ENCODE results near the gene TCHP.

TCHP gene

GRCh38 chr12:109912855-109913321 is 12.8 kb downstream of the TCHP start:
- no peak for DNase-seq (ENCODE audit: low spot score)
- no peaks in the 10 kb centered on the region for H3K9me3 ChIP-seq (replicated peaks in 1 of 2; ENCODE audit: control insufficient read depth in 2 of 2, insufficient read depth in 1 of 2, low read depth in 1 of 2, low read length in 2 of 2)

GRCh38 chr12:109914461-109914860 is 14.4 kb downstream of the TCHP start:
- Histone ChIP-seq H3K27ac (replicated peaks; ENCODE audit: low read length) (no peak overlapping the region), H2BK15ac (ENCODE audit: low read length) (no peak overlapping the region), H2BK12ac (ENCODE audit: low read length) (no peak overlapping the region), H3K9me3 (replicated peaks in 1 of 2; ENCODE audit: control insufficient read depth in 2 of 2, insufficient read depth in 1 of 2, low read depth in 1 of 2, low read length in 2 of 2) (no peaks in the 10 kb centered on the region), H4K8ac (ENCODE audit: low read depth, low read length) (no peak overlapping the region), H3K36me3 (replicated peaks in 1 of 2; ENCODE audit: control insufficient read depth in 2 of 2, insufficient read depth in 2 of 2, low read length in 2 of 2) (peaks cover 40 to 96% of the 10 kb centered on the region in 2 donors), H3K27me3 (ENCODE audit: control insufficient read depth in 3 of 3, insufficient read depth in 3 of 3, low read depth in 1 of 3, low read length in 3 of 3) (no peaks in the 10 kb centered on the region), H3K23ac (ENCODE audit: low read depth, low read length, poor library complexity) (no peak overlapping the region), H2BK5ac (ENCODE audit: low read length) (no peak overlapping the region), H2BK120ac (ENCODE audit: low read depth, low read length) (no peak overlapping the region), H3K4me3 (ENCODE audit: low read length in 2 of 2) (no peak overlapping the region), H3K4ac (ENCODE audit: low read length) (no peak overlapping the region), H3K18ac (ENCODE audit: low read length) (no peak overlapping the region), H2AK5ac (ENCODE audit: low read depth, low read length) (no peak overlapping the region), H2AFZ (ENCODE audit: low read length) (no peak overlapping the region), H3K4me1 (ENCODE audit: control insufficient read depth in 2 of 2, insufficient read depth in 1 of 2, low read depth in 1 of 2, low read length in 2 of 2) (no peaks in the 10 kb centered on the region), H4K91ac (ENCODE audit: low read depth, low read length, poor library complexity) (no peak overlapping the region), H3K14ac (ENCODE audit: low read length) (no peak overlapping the region), H3K79me1 (ENCODE audit: low read depth, low read length) (no peaks in the 10 kb centered on the region), H3K9ac (ENCODE audit: low read depth, low read length, poor library complexity) (no peak overlapping the region), H3K4me2 (ENCODE audit: insufficient read depth, low read length, poor library complexity, severe bottlenecking) (no peak overlapping the region)
- no CpG with 5 or more reads among the region's 16 CpGs for WGBS, 2 donors (ENCODE audit: extremely low coverage in 2 of 2, insufficient read length in 2 of 2, insufficient replicate concordance in 1 of 2)
- no peak for DNase-seq (ENCODE audit: low spot score)

More at GRCh38 chr12:109912855-109913321, 12.8 kb downstream of the TCHP start:
- H2BK12ac ChIP-seq (ENCODE audit: low read length) = no peak overlapping the region
- no peak overlapping the region for H3K23ac ChIP-seq (ENCODE audit: low read depth, low read length, poor library complexity)
- no peak overlapping the region for H2AK5ac ChIP-seq (ENCODE audit: low read depth, low read length)
- no peak overlapping the region for H3K18ac ChIP-seq (ENCODE audit: low read length)
- no peaks in the 10 kb centered on the region for H3K27me3 ChIP-seq (ENCODE audit: control insufficient read depth in 3 of 3, insufficient read depth in 3 of 3, low read depth in 1 of 3, low read length in 3 of 3)
- peaks cover 43 to 97% of the 10 kb centered on the region in 2 donors for H3K36me3 ChIP-seq (replicated peaks in 1 of 2; ENCODE audit: control insufficient read depth in 2 of 2, insufficient read depth in 2 of 2, low read length in 2 of 2)
- WGBS, 2 donors (ENCODE audit: extremely low coverage in 2 of 2, insufficient read length in 2 of 2, insufficient replicate concordance in 1 of 2) = no CpG with 5 or more reads among the region's 12 CpGs
- no peaks in the 10 kb centered on the region for H3K4me1 ChIP-seq (ENCODE audit: control insufficient read depth in 2 of 2, insufficient read depth in 1 of 2, low read depth in 1 of 2, low read length in 2 of 2)
- no peak overlapping the region for H3K14ac ChIP-seq (ENCODE audit: low read length)
- no peak overlapping the region for H3K4me2 ChIP-seq (ENCODE audit: insufficient read depth, low read length, poor library complexity, severe bottlenecking)
- no peak overlapping the region for H3K9ac ChIP-seq (ENCODE audit: low read depth, low read length, poor library complexity)
- no peak overlapping the region for H4K91ac ChIP-seq (ENCODE audit: low read depth, low read length, poor library complexity)
- no peak overlapping the region for H2BK15ac ChIP-seq (ENCODE audit: low read length)
- H3K4me3 ChIP-seq (ENCODE audit: low read length in 2 of 2) = no peak overlapping the region
- H2AFZ ChIP-seq (ENCODE audit: low read length) = no peak overlapping the region
- no peak overlapping the region for H4K8ac ChIP-seq (ENCODE audit: low read depth, low read length)
- H3K27ac ChIP-seq (replicated peaks; ENCODE audit: low read length) = no peak overlapping the region
- no peak overlapping the region for H2BK120ac ChIP-seq (ENCODE audit: low read depth, low read length)
- H2BK5ac ChIP-seq (ENCODE audit: low read length) = no peak overlapping the region
- H3K79me1 ChIP-seq (ENCODE audit: low read depth, low read length) = no peaks in the 10 kb centered on the region
- H3K4ac ChIP-seq (ENCODE audit: low read length) = no peak overlapping the region

GRCh38 chr12:109915171-109916040 is 15.3 kb downstream of the TCHP start:
- no peak overlapping the region for H3K18ac ChIP-seq (ENCODE audit: low read length)
- no peaks in the 10 kb centered on the region for H3K79me1 ChIP-seq (ENCODE audit: low read depth, low read length)
- H3K4ac ChIP-seq (ENCODE audit: low read length) = no peak overlapping the region
- H2AFZ ChIP-seq (ENCODE audit: low read length) = no peak overlapping the region
- no peak for DNase-seq (ENCODE audit: low spot score)
- H2BK12ac ChIP-seq (ENCODE audit: low read length) = no peak overlapping the region
- H2BK5ac ChIP-seq (ENCODE audit: low read length) = no peak overlapping the region
- H3K4me2 ChIP-seq (ENCODE audit: insufficient read depth, low read length, poor library complexity, severe bottlenecking) = no peak overlapping the region
- no peak overlapping the region for H2BK15ac ChIP-seq (ENCODE audit: low read length)
- WGBS, 2 donors (ENCODE audit: extremely low coverage in 2 of 2, insufficient read length in 2 of 2, insufficient replicate concordance in 1 of 2) = no CpG with 5 or more reads among the region's 26 CpGs
- H3K27ac ChIP-seq (replicated peaks; ENCODE audit: low read length) = no peak overlapping the region
- H4K8ac ChIP-seq (ENCODE audit: low read depth, low read length) = no peak overlapping the region
- H3K9me3 ChIP-seq (replicated peaks in 1 of 2; ENCODE audit: control insufficient read depth in 2 of 2, insufficient read depth in 1 of 2, low read depth in 1 of 2, low read length in 2 of 2) = no peaks in the 10 kb centered on the region
- H3K14ac ChIP-seq (ENCODE audit: low read length) = peak overlapping the region; percentile 60
- H3K36me3 ChIP-seq (replicated peaks in 1 of 2; ENCODE audit: control insufficient read depth in 2 of 2, insufficient read depth in 2 of 2, low read length in 2 of 2) = peaks cover 44 to 95% of the 10 kb centered on the region in 2 donors
- no peaks in the 10 kb centered on the region for H3K4me1 ChIP-seq (ENCODE audit: control insufficient read depth in 2 of 2, insufficient read depth in 1 of 2, low read depth in 1 of 2, low read length in 2 of 2)
- no peak overlapping the region for H2AK5ac ChIP-seq (ENCODE audit: low read depth, low read length)
- H4K91ac ChIP-seq (ENCODE audit: low read depth, low read length, poor library complexity) = no peak overlapping the region
- no peaks in the 10 kb centered on the region for H3K27me3 ChIP-seq (ENCODE audit: control insufficient read depth in 3 of 3, insufficient read depth in 3 of 3, low read depth in 1 of 3, low read length in 3 of 3)
- no peak overlapping the region for H2BK120ac ChIP-seq (ENCODE audit: low read depth, low read length)
- peak overlapping the region in 1 of 2 donors; percentile 32 for H3K4me3 ChIP-seq (ENCODE audit: low read length in 2 of 2)
- H3K9ac ChIP-seq (ENCODE audit: low read depth, low read length, poor library complexity) = peak overlapping the region; percentile 30
- peak overlapping the region; percentile 37 for H3K23ac ChIP-seq (ENCODE audit: low read depth, low read length, poor library complexity)

GRCh38 chr12:109916045-109916444 is 16.0 kb downstream of the TCHP start:
- no CpG with 5 or more reads among the region's 4 CpGs for WGBS, 2 donors (ENCODE audit: extremely low coverage in 2 of 2, insufficient read length in 2 of 2, insufficient replicate concordance in 1 of 2)
- Histone ChIP-seq H3K4ac (ENCODE audit: low read length) (no peak overlapping the region), H3K36me3 (replicated peaks in 1 of 2; ENCODE audit: control insufficient read depth in 2 of 2, insufficient read depth in 2 of 2, low read length in 2 of 2) (peaks cover 41 to 95% of the 10 kb centered on the region in 2 donors), H2BK12ac (ENCODE audit: low read length) (no peak overlapping the region), H3K4me3 (ENCODE audit: low read length in 2 of 2) (peak overlapping the region in 1 of 2 donors; percentile 32), H4K8ac (ENCODE audit: low read depth, low read length) (no peak overlapping the region), H2AFZ (ENCODE audit: low read length) (no peak overlapping the region), H3K18ac (ENCODE audit: low read length) (no peak overlapping the region), H3K23ac (ENCODE audit: low read depth, low read length, poor library complexity) (no peak overlapping the region), H2AK5ac (ENCODE audit: low read depth, low read length) (no peak overlapping the region), H3K4me1 (ENCODE audit: control insufficient read depth in 2 of 2, insufficient read depth in 1 of 2, low read depth in 1 of 2, low read length in 2 of 2) (no peaks in the 10 kb centered on the region), H3K14ac (ENCODE audit: low read length) (no peak overlapping the region), H2BK120ac (ENCODE audit: low read depth, low read length) (no peak overlapping the region), H2BK15ac (ENCODE audit: low read length) (no peak overlapping the region), H3K9ac (ENCODE audit: low read depth, low read length, poor library complexity) (peak overlapping the region; percentile 30), H3K27ac (replicated peaks; ENCODE audit: low read length) (no peak overlapping the region), H3K4me2 (ENCODE audit: insufficient read depth, low read length, poor library complexity, severe bottlenecking) (no peak overlapping the region), H3K79me1 (ENCODE audit: low read depth, low read length) (no peaks in the 10 kb centered on the region), H4K91ac (ENCODE audit: low read depth, low read length, poor library complexity) (no peak overlapping the region), H3K27me3 (ENCODE audit: control insufficient read depth in 3 of 3, insufficient read depth in 3 of 3, low read depth in 1 of 3, low read length in 3 of 3) (no peaks in the 10 kb centered on the region), H2BK5ac (ENCODE audit: low read length) (no peak overlapping the region), H3K9me3 (replicated peaks in 1 of 2; ENCODE audit: control insufficient read depth in 2 of 2, insufficient read depth in 1 of 2, low read depth in 1 of 2, low read length in 2 of 2) (no peaks in the 10 kb centered on the region)
- no peak for DNase-seq (ENCODE audit: low spot score)
